AG04450 (cell line): ENCODE measurements around the gene CGB1. TPM values are rescaled to one million over a fixed set of nuclear protein-coding genes. Genes with fewer than 3 reads are reported as not detected.
A peak's percentile ranks its signal among the peaks of the same experiment; 100 is the strongest.

Source experiments
- CTCF ChIA-PET: fragments of 300-600, 350-600 bp; formaldehyde crosslinking; extraction: SDS; loops from one replicate; lab custom pipeline; 2022; ENCODE audit warnings: antibody characterized with exemption, inconsistent platforms; lab: Charles Lee
- POLR2A ChIA-PET: fragments of 350-600 bp; formaldehyde crosslinking; extraction: SDS; loops from one replicate; lab custom pipeline; 2021; ENCODE audit warnings: antibody characterized with exemption, inconsistent platforms; lab: Yijun Ruan, JAX
- DNase-seq: peaks from one replicate; pipeline ENCODE4 v3.0.0-alpha.2; 2011; ENCODE audit warnings: low read depth, low spot score
- H3K27ac ChIP-seq: one replicate; pipeline ENCODE4 v1.5.1; 2012; ENCODE audit warnings: low read depth, low read length, control low read depth
- H3K27me3 ChIP-seq: one replicate; pipeline ENCODE4 v1.6.0; 2012; ENCODE audit warnings: low read length; ENCODE audit not compliant: control insufficient read depth, insufficient read depth
- H3K4me3 ChIP-seq: 2 replicates; pipeline ENCODE4 v1.5.1; 2011; ENCODE audit warnings: mild to moderate bottlenecking, low read depth, low read length, control low read depth
- H3K9me3 ChIP-seq: 2 replicates; pipeline ENCODE4 v1.5.1; 2012; ENCODE audit warnings: low read length; ENCODE audit not compliant: control insufficient read depth, insufficient read depth
- polyA plus RNA-seq: library from polyadenylated mRNA; depleted of rRNA; stranded (reverse); fragments of >200 nt; gene quantifications from 2 replicates; pipeline ENCODE4 v1.2.3, GENCODE V29; 2011
- TF ChIP-seq, protein P1 (sequence below): IDR thresholded peaks from 2 replicates; pipeline ENCODE4 v1.5.1; 2011; ENCODE audit warnings: low read depth, low read length, control low read depth, inconsistent platforms

The CGB1 gene
- polyA plus RNA-seq, 1 experiment: not detected

GRCh38 chr19:49073514-49074378, 37.1 kb upstream of the CGB1 start:
- peaks cover 23% of the 10 kb centered on the region for H3K9me3 ChIP-seq
- peaks cover 19% of the 10 kb centered on the region for H3K27me3 ChIP-seq
- no peak overlapping the region for H3K27ac ChIP-seq
- no peak for DNase-seq
- ChIA-PET CTCF (interaction anchor here (0.7 to 2.1 kb wide), 5 partner anchors 24 to 152 kb away, joined by 3 to 27 read pairs (median 9); no protein-coding TSS in a partner anchor), POLR2A (no interaction called here)
- TF ChIP-seq, protein P1, sequence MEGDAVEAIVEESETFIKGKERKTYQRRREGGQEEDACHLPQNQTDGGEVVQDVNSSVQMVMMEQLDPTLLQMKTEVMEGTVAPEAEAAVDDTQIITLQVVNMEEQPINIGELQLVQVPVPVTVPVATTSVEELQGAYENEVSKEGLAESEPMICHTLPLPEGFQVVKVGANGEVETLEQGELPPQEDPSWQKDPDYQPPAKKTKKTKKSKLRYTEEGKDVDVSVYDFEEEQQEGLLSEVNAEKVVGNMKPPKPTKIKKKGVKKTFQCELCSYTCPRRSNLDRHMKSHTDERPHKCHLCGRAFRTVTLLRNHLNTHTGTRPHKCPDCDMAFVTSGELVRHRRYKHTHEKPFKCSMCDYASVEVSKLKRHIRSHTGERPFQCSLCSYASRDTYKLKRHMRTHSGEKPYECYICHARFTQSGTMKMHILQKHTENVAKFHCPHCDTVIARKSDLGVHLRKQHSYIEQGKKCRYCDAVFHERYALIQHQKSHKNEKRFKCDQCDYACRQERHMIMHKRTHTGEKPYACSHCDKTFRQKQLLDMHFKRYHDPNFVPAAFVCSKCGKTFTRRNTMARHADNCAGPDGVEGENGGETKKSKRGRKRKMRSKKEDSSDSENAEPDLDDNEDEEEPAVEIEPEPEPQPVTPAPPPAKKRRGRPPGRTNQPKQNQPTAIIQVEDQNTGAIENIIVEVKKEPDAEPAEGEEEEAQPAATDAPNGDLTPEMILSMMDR: peak; percentile 42
- no peak overlapping the region for H3K4me3 ChIP-seq

- ChIA-PET POLR2A (no interaction called here), CTCF (no interaction called here)
- no peak overlapping the region for H3K4me3 ChIP-seq
- TF ChIP-seq, protein P1: no peak
- H3K9me3 ChIP-seq: peaks cover 23% of the 10 kb centered on the region
- H3K27ac ChIP-seq: no peak overlapping the region
- H3K27me3 ChIP-seq: peaks cover 23% of the 10 kb centered on the region
- DNase-seq: no peak
Observed at GRCh38 chr19:49071860-49072547, 35.3 kb upstream of the CGB1 start.

GRCh38 chr19:49070416-49070815, 33.7 kb upstream of the CGB1 start:
- Histone ChIP-seq H3K27me3 (peaks cover 34% of the 10 kb centered on the region), H3K27ac (no peak overlapping the region), H3K9me3 (peaks cover 23% of the 10 kb centered on the region), H3K4me3 (no peak overlapping the region)
- TF ChIP-seq, protein P1: no peak
- ChIA-PET POLR2A (no interaction called here), CTCF (interaction anchor here (0.5 to 1.3 kb wide), 3 partner anchors 17 to 128 kb away, joined by 3 to 4 read pairs (median 3); no protein-coding TSS in a partner anchor)
- DNase-seq: no peak

GRCh38 chr19:49069026-49069425, 32.3 kb upstream of the CGB1 start:
- TF ChIP-seq, protein P1: no peak
- CTCF ChIA-PET: interaction anchor here (0.9 to 1.3 kb wide), 3 partner anchors 13 to 130 kb away, joined by 3 to 4 read pairs (median 3); no protein-coding TSS in a partner anchor
- Histone ChIP-seq H3K9me3 (peaks cover 23% of the 10 kb centered on the region), H3K27me3 (peaks cover 40% of the 10 kb centered on the region), H3K4me3 (no peak overlapping the region), H3K27ac (no peak overlapping the region)
- DNase-seq: no peak
- POLR2A ChIA-PET: no interaction called here

DNA sequence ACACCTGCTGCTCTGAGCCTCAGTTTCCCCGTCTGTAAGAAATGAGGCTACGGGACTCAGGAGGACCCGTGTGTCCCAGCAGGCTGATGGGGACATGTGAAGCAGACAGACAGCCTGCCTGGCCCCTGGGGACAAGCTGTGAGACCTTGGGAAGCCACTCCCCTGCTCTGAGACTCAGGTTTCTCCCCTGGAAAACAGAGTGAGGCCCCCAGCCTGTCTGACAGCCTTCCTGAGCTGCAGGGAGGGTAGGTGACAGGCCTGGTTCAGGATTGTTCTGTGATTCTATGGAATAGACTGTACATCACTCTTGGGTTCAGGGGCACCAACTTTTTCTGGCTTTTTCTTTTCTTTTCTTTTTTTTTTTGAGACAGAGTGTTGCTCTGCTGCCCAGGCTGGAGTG, 30.9 kb upstream of the CGB1 start:
- H3K27ac ChIP-seq: no peak overlapping the region
- peaks cover 37% of the 10 kb centered on the region for H3K27me3 ChIP-seq
- H3K4me3 ChIP-seq: no peak overlapping the region
- ChIA-PET POLR2A (interaction anchor here (0.6 kb wide), 1 partner anchor 75 kb away, joined by 3 read pairs; the partner anchor contains the start of gene GYS1), CTCF (no interaction called here)
- H3K9me3 ChIP-seq: peaks cover 23% of the 10 kb centered on the region
- DNase-seq: no peak
- TF ChIP-seq, protein P1: no peak
